CD4-positive, alpha-beta T cell treated with Interleukin-12 subunit alpha and Interleukin-12 subunit beta, for 1 hour (primary cell): ENCODE data around the gene MRPS26.
"Not testable (repeated sequence)": the region's sequence is repeated elsewhere in the genome, so short reads cannot be mapped to it uniquely, and the experiment has no call there.

Source experiments
- DNase-seq: peaks from one replicate; pipeline ENCODE4 v3.0.0-alpha.2; 2020

The MRPS26 gene

DNA sequence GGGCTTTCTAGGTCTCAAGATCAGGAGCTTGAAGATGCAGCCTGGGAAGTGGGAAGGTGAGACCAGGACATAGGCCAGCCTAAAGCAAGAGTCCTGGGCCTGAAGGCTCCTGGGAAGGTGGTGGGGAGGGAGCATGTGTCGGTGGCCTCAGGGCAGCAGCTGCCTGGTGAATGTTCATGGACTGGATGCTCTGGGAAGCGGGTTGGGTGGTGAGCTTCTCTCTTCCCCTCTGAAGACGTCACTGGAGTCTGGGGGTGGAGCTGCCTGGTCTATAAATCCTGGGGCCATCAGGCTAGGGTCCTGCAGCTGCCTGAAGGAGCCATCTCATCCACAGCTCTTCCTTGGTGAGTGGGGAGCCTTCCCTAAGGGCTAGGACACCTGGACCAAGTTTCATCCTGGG lies 2.5 kb upstream of the MRPS26 start, which contains the start of gene GNRH2:
Gene GNRH2, plus strand, starts transcription at position 301 of the 400 bp plus-strand sequence. CDS start 793 bp downstream, outside the sequence.
- no peak for DNase-seq

DNA sequence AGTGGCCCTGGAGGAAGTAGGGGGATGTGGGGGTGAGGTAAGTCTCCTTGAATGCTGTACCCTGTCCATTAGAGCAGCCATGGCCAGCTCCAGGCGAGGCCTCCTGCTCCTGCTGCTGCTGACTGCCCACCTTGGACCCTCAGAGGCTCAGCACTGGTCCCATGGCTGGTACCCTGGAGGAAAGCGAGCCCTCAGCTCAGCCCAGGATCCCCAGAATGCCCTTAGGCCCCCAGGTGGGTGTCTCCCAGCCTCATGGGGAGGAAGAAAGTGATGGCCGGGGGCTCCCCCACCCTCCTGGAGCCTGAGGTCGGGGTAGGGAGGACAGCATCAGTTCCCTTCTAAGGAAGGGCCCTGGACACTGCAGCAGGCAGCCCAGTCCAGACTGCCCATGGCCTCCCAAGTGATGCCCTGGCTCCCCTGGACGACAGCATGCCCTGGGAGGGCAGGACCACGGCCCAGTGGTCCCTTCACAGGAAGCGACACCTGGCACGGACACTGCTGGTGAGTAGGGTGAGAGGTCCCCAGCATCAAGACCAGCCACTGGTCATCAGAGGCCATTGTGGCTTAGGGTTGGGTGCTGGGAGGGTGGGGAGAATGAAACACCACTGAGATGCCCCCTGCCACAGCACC lies 1.4 kb upstream of the MRPS26 start:
- no peak for DNase-seq

DNA sequence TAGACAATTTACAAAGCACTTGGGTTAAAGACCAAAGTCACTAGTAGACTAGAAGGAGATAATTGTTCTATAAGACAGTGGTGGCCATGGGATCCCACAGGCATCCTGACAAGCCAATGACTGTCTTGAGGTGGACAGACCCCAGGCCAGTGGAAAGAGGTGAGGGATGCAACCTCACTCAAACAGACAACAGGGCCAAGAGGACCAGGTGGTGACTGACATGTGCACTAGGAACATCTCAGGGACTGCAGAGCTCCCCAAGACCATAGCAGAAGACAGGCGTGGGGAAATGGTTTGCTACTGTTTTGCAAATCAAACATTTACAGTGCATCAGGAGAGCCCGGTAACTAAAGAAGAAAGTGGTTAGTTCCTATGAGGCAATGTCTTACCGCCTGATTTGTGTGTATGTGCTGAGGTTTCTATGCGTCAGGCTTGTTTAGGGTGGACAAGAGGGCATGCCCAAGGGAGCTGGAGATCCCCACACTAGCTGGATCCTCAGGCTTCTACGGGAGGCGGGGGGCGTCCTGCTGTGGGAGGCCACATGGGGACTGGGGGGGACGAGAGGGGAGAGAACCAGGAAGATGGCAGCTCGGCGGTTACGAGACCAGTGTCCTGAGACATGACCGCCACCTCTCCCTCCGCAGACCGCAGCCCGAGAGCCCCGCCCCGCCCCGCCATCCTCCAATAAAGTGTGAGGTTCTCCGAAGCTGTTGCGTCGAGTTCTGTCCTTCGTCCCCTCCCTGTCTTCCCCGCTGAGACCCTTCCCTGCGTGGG lies 623 bp upstream of the MRPS26 start:
- peak; percentile 62 for DNase-seq

DNA sequence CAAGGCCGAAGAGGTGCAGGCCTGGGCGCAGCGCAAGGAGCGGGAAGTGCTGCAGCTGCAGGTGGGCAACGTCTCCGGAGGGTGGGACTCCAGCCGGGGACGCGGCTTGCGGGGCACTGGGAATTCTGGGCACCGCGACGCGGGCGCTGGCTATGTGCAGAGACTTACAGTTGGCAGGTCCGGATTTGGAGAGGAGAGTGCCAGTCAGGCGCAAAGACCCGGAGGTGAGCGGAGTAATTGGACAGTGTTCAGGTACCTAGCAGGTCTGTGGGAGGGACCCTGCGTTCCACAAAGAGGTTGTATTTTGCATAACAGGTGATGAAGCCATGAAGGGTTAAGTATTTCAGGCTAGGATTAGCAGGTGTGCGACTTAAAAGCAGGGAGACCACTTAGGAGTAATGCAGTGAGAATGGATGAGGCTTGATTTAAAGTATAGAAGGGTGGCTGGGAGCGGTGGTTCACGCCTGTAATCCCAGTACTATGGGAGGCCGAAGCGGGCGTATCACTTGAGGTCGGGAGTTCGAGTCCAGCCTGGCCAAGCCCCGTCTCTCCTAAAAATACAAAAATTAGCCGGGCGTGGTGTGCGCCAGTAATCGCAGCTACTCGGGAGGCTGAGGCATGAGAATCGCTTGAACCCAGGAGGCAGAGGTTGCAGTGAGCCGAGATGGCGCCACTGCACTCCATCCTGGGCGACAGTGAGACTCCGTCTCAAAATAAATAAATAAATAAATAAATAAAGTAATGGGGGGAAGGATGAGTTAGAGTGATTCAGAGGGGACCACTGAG lies 1.0 kb downstream of the MRPS26 start:
- no peak for DNase-seq

DNA sequence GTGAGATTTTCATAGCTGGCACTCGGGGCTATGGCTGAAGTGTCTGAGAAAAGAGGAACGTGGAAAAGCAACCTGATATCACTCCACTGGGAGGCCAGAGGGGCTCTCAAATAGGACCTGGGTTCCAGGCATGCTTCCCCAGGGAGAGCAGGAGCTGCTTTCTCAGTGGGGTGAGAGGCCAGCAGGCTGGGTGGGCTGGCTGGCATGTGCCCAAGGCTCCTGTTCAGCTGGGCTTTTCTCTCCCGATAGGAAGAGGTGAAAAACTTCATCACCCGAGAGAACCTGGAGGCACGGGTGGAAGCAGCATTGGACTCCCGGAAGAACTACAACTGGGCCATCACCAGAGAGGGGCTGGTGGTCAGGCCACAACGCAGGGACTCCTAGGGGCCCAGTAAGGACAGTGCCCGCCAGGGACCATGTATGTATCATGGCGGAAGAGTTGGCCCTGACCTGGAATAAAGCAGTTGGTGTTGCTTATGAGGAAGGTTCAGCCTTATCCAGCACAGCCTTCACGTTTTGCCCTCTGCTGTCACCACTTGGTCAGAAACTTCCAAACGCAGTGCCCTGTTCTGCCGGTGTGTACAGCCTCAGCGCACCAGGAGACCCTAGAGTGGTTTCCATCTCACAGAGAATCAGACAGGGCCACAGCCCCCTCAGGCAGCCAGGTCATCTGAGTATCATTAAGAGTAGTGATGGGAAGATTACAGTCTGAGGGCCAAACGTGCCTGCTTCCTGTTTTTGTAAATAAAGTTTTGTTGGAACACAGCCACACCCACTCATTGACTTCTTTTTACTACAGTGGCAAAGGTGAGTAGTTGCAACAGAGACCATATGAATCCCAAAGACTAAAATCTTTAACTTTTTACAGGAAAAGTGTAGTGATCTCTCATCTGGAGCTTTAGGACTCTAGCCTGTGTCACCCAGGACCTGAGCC lies 1.9 kb downstream of the MRPS26 start:
- DNase-seq = no peak

DNA sequence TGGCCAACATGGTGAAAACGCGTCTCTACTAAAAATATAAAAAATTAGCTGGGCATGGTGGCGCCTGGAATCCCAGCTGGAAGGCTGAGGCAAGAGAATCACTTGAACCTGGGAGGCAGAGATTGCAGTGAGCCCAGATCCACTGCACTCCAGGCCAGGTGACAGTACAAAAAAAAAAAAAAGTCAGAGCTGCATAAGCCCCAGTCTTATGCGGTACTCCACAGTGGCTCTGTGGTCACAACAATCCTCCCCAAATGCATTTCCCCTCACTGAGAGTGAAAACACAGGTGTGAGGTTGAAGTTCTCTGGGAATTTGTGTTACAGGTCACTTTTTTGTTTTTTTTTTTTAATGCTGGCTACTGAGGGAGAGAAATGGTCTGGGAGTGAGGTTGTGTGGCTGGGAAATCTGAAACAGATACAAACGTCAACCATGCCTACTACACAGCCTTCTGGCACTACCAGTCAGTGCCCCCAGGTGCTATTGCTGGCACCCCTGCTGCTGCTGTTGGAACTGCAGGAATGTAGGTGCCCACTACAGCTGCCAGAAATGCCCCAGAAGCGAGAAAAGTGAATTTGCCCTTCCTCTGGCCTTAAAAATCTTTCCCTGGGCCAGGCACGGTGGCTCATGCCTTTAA lies 5.7 kb downstream of the MRPS26 start:
- no peak for DNase-seq

DNA sequence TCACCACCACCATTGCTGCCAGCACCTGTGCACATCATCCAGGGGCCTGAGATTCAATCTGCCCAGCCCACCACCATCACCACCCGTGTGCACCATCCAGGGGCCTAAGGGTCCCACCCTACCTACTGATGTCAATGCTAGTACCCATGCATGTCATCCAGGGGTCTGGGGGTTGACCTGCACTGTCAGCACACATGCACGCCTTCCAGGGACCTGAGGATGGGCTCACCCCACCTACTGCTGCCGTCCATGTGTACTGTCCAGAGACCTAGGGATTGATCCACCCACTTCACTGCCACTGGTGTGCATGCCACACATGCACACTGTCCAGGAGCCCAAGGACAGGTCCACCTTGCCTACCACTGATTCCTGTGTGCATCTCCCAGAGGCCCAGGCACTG lies 13.6 kb downstream of the MRPS26 start:
- no peak for DNase-seq

DNA sequence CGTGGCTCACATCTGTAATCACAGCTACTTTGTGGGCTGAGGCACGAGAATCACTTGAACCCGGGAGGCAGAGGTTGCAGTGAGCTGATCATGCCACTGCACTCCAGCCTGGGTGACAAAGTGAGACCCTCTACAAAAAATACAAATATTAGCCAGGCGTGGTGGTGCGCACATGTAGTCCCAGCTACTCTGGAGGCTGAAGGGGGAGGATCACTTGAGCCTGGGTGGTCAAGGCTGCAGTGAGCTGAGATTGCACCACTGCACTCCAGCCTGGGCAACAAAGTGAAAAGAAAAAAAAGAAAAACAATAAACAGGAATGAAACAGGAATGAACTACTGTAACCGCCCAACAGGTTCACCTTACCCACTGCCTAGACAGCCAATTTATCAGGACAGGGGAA lies 18.3 kb downstream of the MRPS26 start:
- not testable (repeated sequence) for DNase-seq

DNA sequence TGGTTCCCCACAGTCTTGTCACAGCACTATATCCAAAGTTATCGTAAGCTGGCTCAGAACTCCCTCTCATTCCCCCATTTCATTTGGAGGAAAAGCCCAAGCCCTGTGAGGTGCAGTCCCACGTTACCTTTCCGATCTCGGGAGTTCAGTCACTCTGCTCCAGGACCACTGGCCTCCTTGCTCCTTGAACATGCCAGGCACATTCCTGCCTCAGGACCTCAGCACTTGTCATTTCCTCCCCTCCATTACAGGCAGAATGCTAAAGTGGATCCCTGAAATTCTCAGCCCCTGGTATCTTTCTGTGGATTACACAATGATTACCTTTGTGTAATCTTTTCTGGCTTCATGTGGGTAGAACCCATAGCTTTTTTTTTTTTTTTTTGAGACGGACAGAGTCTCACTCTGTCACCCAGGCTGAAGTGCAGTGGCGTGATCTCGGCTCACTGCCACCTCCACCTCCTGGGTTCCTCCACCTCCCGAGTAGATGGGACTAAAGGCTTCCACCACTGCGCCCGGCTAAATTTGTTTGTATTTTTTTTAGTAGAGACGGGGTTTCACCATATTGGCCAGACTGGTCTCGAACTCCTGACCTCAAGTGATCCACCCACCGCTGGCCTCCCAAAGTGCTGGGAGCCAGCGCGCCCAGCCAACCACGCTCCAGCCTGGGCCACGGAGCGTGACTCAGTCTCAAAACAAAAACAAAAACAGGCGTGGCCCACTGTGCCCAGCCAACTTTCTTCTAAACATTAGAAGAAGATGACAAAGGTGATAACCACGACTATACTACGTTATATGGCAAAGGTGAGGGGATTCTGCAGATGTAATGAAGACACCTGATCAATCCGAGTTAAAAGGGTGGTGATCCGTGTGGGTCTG lies 21.5 kb downstream of the MRPS26 start:
- DNase-seq = no peak

DNA sequence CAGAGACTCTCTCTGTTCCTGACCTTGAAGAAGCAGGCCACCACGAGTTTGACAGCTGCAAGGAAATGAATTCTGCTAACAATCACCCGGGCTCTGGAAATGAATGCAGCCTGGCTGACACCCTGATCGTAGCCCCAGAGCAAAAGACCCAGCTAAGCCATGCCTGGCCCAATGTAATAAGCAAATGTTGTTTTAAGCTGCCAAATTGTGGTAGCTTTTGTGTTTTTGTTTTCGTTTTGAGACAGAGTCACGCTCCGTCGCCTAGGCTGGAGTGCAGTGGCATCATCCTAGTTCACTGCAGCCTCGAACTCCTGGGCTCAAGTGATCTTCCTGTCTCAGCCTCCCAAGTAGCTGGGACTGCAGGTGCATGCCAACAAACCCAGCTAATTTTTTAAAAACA lies 22.2 kb downstream of the MRPS26 start:
- DNase-seq = no peak

DNA sequence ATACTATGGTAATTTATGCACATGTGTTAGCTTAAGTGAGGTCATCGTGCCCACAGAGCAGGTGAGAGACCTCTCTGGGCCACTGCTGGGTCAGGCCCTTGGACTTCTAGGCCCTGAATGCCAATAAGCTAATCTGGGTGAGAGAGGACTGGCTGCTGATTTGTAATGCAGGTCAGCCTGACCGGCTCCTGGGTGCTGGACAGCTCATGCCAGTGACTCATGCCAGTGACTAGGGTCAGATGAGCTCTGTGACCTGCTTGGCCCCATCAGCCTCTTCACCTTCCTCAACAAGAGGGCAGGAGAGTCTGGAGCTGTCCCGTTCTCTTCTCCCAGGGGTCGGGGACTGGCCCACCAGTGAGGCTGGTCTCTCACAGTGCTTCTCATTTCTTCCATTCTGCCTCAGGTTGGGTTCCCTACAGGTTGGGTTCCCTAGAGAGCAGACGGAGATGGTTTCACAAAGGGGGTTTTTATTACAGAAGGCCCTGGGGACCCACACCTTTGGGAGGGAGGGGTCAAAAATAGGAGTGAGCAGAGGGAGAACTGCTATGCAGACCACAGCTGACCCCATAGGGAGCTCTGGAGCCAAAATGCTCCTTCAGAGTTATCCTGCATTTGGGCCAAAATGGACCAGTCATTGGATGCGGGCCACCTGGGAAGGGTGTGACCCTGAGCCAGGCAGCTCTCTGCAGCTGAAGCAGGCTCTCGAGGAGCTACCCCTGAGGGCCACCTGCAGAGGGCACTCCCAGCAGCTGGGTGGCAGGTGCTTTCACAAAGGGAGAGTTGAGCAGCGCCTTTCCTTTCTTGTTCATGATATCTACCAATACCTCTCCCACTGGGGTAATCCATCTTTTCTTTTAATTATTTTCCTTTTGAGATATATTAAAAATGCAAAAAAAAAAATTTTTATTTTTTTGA lies 23.4 kb downstream of the MRPS26 start:
- DNase-seq = peak; percentile 40

DNA sequence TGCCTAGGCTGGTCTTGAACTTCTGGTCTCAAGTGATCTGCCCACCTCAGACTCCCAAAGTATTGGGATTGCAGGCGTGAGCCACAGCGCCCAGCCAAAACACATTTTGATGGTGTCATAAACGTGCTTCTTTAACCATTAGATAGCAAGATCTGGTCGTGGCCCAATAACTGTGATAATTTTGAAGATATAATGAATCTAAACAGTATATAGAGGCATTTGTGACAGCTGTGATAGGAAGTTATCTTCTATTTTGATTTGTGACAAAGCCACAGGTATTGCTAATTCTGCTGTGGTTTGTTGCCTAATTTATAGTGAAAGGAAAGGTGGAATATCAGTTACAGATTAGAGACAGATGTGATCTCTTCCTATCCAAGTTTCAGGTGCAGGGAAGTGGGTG lies 24.9 kb downstream of the MRPS26 start:
- DNase-seq = no peak

DNA sequence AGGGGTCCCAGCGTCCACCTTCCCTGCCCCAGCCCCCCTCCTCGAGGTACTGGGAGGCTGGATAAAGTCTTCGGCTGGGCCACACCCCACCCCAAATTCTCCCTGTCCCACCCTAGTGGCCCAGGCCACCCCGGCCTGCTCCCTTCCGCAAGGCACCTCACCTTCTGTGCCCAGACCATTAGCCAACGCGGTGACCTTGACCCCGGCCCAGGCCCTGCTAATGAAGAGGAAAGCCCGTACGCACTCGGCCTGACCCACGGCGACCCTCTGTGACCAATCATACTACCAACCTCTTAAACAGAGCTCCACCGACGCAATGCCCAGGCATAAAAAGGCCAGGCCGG lies 25.4 kb downstream of the MRPS26 start:
- no peak for DNase-seq

DNA sequence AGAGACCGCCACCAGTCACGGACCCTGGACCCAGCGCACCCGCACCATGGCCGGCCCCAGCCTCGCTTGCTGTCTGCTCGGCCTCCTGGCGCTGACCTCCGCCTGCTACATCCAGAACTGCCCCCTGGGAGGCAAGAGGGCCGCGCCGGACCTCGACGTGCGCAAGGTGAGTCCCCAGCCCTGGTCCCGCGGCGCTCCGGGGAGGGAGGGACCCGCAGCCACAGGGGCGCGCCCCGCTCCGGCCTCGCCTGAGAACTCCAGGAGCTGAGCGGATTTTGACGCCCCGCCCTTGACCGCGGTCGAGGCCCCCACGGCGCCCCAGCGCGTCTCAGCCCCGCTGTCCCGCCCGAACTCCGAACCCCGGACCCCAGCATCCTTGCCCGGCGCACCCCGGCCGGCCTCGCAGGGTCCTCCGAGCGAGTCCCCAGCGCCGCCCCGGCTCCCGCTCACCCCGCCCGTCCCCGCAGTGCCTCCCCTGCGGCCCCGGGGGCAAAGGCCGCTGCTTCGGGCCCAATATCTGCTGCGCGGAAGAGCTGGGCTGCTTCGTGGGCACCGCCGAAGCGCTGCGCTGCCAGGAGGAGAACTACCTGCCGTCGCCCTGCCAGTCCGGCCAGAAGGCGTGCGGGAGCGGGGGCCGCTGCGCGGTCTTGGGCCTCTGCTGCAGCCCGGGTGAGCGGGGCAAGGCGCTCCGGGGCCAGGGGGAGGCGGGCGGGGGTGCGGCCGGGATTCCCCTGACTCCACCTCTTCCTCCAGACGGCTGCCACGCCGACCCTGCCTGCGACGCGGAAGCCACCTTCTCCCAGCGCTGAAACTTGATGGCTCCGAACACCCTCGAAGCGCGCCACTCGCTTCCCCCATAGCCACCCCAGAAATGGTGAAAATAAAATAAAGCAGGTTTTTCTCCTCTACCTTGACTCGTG lies 26.0 kb downstream of the MRPS26 start, which contains the start of gene OXT:
Gene OXT, plus strand, starts transcription at position 11 of the 920 bp plus-strand sequence. Its CDS starts 36 bp downstream, at position 47.
- DNase-seq = peak; percentile 80

DNA sequence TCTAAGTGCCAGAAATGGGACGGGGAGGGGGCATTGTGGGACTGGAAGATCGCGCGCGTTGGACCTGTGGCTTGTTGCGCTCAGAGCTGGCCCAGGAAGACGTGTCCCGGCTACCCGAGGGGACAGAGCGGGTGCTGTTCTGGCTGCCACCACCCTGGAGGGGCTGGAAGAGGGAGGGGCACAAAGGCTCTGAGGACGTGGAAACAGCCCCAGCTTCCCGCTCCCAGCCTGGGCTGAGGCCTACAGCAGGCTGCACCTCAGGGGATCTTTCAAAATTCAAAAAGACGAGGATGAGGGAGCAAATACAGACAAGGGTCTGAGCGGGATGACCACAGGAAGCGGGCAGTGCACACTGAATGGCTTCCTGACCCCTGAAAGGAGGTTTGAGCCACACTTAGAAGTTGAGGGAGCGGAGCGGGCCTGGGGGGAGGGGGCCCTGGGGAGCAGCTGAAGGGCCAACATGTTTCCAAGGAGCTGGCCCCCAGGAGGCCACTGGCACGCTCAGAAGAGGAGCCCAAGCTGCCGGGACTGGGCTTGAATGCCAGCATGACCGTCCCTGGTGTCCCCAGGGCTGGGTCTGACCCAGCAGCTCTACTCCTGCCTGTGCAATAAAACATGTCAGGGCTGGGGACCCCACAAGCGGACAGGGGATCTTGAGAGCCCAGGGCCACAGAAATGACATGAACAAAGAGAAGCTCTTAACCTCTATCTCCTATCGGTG lies 26.8 kb downstream of the MRPS26 start:
- DNase-seq = no peak

DNA sequence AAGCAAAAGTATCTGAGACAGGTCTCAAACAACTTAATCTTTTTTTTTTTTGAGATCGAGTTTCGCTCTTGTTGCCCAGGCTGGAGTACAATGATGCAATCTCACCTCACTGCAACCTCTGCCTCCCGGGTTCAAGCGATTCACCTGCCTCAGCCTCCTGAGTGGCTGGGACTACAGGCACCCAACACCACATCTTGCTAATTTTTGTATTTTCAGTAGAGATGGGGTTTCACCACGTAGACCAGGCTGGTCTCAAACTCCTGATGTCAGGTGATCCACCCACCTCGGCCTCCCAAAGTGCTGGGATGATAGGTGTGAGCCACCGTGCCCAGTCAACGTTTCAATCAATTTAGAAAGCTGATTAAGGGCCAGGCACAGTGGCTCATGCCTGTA lies 27.4 kb downstream of the MRPS26 start:
- DNase-seq = not testable (repeated sequence)

DNA sequence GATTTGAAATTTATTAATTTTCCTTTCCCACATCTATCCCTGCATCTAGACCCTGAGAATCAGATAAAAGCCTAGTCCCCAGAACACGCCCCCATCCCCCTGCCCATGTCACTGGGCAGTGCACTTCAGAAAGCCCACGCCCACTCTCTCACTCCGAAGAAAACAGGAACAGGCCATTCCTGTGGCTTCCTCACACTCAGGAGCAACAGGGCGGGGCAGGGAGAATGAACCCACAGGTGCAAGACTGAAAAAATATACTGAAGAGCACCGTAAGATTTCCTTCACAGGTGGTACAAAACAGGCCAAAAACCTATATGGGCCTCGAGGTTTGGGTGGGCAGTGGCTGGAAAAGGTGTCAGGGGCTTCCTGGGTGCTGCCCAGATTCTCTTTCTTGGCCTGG lies 29.0 kb downstream of the MRPS26 start:
- no peak for DNase-seq

DNA sequence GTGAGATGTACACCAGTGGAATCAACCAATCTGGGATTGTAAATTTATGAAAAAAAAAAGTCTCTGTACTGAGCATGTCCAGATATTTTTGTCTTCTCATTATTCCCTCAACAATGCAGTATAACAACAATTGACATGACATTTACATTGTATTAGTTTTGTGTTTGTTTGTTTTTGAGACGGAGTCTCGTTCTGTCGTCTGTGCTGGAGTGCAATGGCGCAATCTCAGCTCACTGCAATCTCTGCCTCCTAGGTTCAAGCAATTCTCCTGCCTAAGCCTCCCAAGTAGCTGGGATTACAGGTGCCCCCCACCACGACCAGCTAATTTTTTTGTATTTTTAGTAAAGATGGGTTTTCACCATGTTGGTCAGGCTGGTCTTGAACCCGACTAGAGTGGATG lies 29.5 kb downstream of the MRPS26 start:
- not testable (repeated sequence) for DNase-seq
